Activated T-cell treated with anti-CD3 and anti-CD28 coated beads, Interleukin-2, amount 50 U/mL, for 1 hour (primary cell): ENCODE data around the gene TTLL3.
"Not testable (repeated sequence)": the region's sequence is repeated elsewhere in the genome, so short reads cannot be mapped to it uniquely, and the experiment has no call there.

Source experiments
- DNase-seq: peaks from one replicate; pipeline ENCODE4 v3.0.0-alpha.2; 2020

TTLL3 gene

DNA sequence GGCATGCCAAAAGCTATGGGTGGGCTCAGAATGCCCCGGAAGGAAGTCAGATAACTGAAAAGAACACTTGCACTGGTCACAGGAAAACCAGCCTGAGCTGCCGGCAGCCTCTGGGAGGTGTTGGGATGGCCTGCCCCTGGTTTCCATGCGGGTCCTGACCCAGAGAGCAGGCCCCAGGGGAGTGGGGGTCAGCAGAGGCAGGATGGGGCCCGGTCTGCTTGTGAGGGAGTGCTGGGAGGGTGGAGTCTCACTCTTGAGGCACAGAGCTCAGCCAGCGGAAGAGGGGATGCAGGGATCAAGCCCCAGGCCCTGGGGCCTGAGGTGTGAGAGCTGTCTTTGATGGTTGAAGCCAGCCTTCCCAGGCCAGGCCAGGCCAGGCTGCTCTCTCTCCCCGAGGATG, 36.2 kb downstream of the TTLL3 start:
- DNase-seq, result no peak

DNA sequence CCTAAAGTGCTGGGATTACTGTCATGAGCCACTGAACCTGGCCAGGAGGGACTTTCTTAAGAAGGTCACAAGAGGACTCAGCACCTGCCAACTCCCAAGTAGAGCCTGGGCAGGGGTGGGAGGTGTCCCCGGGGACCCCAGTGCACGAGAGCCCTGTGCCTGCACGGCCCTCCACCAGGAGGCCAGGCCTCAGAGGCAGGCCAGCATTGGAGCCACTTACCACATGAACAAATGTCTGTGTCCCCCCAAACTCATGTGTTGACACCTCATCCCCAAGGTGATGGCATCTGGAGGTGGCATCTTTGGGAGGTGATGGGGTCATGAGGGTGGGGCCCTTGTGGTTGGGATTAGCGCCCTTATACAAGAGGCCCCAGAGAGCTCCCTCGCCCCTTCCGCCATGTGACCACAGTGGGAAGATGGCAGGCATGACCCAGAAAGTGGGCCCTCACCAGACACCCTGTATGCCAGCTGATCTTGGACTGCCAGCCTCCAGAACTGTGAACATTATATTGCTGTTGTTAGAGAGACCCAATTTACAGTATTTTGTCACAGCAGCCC, 36.9 kb downstream of the TTLL3 start:
- DNase-seq, result no peak

DNA sequence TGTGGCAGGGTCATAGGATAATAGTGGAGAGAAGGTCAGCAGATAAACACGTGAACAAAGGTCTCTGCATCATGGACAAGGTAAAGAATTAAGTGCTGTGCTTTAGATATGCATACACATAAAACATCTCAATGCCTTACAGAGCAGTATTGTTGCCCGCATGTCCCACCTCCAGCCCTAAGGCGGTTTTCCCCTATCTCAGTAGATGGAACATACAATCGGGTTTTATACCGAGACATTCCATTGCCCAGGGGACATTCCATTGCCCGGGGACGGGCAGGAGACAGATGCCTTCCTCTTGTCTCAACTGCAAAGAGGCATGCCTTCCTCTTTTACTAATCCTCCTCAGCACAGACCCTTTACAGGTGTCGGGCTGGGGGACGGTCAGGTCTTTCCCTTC, 37.8 kb downstream of the TTLL3 start:
- DNase-seq, result not testable (repeated sequence)

DNA sequence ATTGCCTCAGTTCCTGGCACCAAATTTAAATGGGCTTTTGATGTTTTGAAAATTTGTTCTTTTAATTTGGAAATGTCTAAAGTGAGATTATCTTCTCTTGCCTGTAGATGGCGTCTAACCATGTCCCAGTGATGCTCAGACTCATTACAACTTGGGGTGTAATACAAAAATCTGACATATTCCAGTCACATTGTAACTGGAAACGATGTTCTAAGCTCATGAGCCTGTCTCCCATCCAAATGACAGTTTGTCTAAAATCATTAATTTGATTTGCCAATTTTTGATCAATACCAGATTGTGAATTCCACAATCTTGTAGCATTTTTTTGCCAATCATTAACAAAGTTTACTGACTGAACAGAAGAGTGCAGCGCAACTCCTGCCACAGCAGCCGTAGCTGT, 38.8 kb downstream of the TTLL3 start:
- DNase-seq, result not testable (repeated sequence)

DNA sequence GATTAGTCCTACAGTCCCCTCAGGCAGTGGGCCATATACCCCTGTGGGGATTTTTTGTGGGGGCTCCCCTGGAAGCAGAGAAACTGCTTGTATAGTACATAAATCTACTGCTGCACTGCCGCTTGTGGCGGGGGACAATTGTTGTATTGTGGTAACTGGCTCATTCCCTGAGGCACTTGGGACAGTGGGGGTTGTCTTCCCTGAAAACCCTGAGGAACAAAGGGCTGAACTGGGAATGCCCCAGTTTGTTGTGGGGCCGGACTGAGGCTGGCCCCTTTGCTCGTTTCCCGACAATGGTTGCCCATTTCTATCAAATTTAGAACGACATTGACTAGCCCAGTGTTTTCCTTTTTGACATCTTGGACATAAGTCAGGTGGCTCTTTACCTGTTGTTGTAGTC, 41.3 kb downstream of the TTLL3 start:
- DNase-seq, result not testable (repeated sequence)

DNA sequence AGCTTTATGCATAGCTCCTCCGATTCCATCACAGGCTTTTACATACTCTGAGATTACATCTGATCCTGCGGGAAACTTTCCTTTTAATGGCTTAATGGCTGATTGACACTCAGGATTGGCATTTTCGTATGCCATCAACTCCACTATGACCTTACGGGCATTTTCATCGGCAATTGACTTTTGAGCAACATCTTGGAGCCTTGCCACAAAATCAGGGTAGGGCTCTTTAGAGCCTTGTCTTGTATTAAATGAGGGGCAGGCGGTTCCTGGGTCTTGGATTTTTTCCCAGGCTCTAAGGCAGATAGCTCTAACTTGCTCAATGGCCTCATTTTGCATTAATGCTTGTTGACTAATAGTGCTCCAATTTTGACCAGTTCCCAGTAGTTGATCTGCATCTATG, 41.9 kb downstream of the TTLL3 start:
- DNase-seq, result not testable (repeated sequence)

DNA sequence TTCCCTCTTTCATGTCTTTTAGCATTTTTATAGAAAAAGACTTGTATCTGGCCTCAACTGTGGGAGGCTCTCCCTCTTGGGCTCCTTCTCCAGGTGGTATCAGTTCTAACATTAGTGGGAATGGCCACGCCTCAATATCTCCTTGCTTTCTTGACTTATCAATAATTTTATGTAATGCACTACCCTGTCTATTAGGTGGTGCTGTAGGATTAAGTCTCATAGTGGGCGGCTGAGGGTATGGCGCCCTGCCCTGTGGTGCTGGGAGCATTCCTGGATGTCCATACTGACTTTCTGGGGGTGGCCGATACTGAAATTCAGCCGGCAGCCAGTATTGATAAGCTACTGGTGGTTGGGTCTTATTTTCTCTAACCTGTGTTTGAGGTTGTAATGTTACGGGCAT, 42.5 kb downstream of the TTLL3 start:
- no peak for DNase-seq

DNA sequence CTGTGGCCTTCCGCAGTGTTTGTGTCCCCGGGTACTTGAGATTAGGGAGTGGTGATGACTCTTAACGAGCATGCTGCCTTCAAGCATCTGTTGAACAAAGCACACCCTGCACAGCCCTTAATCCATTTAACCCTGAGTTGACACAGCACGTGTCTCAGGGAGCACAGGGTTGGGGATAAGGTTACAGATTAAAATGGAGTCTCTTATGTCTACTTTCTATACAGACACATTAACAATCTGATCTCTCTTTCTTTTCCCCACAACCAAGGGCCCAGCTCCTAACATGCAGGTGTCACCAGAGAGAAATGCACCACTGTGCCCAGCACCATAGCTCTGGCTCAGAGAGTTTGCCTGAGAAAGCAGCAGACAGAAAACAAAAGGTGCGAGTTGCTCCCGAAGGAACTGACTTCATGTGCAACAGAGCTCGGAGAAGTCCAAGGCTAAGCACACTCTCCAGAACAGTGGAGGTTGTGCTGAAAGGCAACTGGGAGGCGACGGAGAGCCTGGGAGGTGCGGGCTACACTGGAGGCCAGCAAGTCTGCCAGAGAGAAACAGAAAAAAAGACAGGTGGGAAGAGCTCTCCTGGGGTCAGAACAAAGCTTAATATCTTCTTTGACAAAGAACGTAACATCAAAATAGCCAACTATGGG, 44.4 kb downstream of the TTLL3 start:
- DNase-seq, result not testable (repeated sequence)

DNA sequence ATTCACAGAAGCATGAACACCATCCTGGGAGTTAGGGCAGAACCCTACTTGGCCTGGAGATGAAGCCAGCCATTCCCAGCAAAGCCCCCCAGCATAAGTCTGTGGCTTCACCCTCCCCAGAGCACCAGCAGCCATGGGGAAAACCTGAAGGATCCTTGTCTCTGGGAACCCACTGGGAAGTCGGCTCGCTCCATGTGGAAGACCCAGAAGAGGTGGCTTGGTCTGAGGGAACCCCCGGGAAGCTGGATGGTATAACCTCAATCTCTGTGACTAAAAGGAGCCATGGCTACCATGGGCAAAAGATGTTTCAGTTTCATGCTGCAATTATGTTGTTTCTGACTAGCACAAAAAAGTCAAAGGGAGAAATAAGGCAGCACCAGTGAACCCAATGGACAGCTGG, 45.5 kb downstream of the TTLL3 start:
- DNase-seq, result no peak

DNA sequence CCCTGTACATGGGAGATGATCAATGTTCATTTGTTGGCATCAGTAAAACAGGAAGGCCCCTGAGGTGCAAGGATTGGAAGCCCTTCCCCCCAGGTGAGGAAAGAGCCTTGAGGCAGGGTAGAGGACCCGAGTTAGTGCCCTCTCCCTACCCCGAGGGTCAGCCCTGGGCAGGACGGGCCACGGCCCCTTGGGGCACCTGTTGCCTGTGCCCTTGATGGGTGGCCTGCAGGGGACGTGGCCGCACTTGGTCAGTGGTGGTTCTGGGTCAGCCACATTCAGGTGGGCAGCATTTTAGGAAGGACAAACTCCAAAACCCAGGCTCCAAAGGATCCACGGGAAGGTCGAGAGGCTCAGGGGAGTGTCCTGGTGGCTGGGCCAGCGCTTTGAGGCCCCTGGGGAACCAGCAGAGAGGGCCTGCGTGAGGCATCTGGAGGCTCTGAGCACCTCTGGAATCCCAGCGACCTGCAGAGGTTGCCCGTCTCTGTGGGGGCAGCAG, 49.5 kb downstream of the TTLL3 start:
- no peak for DNase-seq

DNA sequence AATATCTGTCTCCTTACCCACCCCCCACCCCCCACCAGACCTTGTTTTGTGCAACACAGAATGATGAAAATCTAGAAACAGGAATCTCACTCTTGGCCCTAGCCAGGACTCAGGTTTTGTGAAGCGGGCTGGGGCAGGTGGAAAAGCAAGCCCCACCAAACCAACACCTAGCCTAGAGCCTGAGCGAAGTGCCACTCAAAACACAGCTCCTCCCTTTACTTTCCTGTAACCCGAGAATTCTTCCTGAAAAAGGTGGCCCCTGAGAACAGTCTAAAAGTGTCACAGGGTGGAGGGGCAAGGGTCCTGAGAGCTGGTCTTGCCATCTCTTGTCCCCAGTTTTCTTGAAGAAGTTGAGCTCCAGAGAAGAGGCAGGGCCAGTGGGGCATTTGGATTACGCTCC, 51.1 kb downstream of the TTLL3 start:
- no peak for DNase-seq

DNA sequence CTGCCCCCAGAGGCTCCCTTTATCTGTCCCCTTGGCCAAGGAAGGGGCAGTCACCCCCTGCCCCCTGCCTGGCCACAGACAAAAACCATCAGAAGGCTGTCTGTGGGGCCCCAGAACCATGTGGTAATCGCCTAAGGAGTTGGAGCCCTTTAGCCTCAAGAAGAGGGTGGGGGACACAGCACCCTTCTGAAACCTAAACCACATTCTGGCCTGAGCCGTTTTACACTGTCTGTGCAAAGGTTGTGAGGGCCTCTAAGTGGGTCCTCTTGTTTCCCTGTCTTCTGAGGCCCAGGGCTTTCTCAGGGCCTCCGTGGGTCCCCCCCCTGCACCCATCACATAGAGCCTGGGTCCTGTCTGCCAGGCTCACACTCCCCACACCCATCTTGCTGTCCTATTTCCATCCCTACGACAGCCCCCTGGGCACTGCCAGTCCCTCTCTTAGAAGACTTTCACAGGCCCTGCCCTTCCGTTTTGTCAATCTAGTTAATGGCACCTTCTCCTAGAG, 51.6 kb downstream of the TTLL3 start:
- DNase-seq, result no peak

DNA sequence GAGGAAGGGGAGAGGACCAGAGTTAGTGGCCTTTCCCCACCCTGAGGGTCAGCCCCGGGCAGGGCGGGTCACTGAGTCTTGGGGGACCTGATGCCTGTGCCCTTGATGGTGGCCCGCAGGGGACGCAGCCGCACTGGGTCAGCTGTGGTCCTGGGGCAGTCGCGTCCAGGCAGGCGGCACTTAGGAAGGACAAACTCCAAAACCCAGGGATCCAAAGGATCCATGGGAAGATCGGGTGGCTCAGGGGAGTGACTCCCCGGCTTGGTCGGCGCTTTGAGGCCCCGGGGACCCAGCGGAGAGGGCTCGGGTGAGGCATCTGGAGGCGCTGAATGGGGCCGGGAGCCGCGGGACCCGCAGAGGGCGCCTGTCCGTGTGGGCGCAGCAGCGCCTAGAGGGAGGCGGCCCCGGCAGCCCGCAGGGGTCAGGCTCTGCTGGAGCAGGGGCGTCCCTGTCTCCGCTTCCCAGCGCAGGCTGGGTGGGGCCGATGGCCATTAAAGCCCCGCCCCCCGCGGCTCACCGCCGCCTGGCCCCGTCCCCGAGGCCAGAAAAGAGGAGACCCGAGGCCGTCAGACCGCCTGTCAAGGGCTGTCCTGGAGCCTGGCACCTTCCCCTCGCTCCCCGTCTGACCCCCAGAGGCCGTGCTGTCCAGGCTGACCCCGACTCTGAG, 52.5 kb downstream of the TTLL3 start:
- DNase-seq, result peak; percentile 50

DNA sequence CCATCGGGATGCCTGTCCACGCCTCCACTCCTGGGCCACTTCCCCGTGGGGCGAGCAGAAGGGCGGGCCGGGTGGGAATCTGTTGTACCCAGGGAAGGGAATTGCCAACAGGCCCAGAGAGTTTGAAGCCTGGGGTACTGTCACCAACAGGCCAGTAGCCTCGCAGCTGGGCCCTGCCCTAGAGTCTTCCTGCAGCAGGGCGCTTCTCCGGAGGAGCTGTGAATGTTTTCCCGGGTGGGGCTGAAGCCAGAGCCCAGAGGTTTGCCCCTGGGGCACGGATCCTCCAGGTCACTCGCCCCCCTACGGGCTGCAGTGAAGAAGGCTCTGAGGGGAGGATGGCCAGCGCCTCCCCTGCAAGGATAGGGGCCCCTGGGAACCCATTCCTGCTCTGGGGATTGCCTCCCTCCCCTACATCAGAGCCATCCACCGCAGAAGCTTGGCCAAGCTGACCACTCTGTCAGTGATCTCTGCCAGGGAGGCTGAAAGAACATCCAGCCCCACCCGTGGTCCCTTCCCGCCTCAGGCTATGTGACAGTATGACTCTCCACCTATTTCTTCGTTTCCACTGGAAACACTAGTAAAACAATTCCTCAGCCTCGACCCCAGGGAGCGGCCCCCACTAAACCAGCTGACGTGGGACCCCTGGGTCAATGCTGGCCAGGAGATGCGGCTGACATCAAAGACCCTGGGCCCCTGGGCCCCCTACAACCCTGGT, 53.2 kb downstream of the TTLL3 start:
- DNase-seq, result no peak

DNA sequence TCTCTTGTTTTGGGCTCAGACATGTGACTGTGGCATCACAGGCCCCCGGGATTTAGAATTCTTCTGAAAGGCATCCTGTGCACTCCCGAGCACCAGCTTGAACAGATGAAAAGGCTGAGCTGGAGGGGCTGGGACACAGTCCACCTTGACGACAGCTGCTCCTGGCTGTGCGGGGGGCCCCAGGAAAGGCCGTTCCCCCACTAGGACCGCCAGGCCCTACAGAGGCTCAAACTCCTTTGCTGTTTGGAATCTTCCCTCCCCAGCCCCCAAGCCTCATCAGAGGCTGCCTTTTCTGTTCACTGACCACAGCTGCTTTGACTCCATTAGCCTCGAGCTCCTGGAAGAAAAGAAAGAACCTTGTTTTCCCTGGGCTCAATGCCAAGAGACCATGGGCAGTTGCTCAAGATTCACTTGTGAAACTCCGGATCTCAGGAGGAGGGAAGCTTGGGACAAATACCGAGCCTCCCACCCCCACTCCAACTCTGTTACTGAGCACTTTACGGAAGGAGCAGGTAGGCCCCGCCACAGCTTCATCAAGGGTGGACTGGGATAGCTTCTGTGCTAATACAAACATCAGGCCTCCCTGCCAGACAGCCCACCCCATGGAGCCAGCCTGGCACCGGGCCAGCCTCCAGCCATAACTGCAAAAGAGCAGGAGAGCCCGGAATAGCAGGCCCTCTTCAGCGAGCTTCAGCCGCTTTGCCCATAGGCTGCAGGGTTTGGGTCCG, 54.3 kb downstream of the TTLL3 start:
- no peak for DNase-seq

DNA sequence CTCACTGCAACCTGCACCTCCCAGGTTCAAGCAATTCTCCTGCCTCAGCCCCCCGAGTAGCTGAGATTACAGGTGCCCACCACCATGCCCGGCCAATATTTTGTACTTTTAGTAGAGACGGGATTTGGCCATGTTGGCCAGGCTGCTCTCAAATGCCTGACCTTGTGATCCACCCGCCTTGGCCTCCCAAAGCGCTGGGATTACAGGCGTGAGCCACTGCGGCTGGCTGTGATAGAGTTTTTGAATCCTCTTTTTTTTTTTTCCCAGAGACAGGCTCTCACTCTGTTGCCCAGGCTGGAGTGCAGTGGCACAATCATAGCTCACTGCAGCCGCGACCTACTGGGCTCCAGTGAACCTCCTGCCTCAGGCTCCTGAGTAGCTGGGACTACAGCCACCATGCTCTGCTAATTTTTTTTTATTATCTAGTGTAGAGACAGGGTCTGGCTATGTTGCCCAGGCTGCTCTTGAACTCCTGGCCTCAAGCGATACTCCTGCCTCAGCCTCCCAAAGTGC, 55.1 kb downstream of the TTLL3 start:
- not testable (repeated sequence) for DNase-seq

DNA sequence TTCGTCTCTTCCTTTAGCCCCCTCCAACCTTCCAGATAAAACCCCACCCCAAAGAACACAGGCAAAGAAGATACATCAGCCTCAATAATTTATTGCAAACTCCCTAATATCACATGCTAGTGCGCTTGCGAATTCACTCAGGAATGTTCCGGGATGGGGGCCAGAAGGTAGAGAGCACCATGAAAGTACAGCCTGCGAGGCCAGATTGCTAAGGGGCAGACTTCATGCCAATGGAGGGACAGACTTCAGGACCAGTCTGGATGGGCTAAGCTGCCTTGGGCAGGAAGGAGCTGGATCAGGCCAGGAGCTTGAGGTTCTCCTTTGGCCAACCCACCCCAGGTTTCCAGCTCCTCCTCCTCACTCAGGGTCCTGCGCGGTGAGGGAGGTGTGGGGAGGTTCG, 56.6 kb downstream of the TTLL3 start:
- DNase-seq, result no peak

DNA sequence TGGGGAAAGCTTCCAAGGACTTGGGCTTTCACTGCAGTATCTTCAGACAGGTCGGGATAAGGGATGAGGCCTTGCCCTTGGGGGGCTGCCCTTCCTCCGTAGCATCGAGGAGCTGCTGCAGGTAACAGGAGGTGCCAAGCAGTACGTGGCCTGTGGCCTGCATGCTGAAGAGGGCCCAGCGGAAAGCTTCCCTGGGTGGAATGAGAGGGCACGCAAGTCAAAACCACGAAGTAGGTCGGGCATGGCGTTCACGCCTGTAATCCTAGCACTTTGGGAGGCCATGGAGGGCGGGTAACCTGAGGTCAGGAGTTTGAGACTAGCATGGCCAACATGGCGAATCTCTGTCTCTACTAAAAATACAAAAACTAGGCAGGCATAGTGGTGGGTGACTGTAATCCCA, 57.0 kb downstream of the TTLL3 start:
- DNase-seq, result no peak

DNA sequence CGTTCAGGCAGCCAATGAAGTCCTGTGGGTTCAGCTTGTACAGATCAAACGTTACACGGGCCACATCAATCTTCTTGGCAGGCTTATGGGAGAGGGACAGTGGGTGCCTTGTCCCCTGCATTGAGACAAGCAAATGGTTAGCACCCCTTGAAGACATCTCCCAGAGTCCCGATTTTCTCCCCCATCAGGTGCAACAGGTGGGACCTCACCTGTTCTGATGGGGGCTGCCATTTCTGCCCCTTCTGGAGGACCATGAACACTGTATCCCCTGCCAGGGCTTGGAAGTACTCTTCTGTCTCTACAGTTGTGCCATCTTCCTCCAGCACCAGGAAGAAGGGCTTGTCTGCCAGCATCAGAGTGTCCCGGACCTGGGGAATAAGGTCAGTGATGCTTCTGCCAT, 59.9 kb downstream of the TTLL3 start:
- no peak for DNase-seq

DNA sequence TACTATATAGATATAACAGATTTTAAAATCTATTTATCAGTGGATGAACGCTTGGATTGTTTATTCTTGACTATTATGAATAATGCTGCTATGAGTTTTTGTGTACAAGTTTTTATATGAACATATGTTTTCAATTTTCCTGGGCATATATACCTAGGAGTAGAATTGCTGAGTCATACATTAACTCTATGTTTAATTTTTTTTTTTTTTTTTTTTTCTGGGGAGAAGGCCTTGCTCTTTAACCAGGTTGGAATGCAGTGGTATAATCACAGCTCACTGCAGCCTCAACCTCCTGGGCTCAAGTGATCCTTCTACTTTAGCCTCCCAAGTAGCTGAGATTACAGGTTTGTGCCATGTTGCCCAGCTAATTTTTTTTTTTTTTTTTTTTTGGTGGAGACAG, 60.9 kb downstream of the TTLL3 start:
- no peak for DNase-seq

DNA sequence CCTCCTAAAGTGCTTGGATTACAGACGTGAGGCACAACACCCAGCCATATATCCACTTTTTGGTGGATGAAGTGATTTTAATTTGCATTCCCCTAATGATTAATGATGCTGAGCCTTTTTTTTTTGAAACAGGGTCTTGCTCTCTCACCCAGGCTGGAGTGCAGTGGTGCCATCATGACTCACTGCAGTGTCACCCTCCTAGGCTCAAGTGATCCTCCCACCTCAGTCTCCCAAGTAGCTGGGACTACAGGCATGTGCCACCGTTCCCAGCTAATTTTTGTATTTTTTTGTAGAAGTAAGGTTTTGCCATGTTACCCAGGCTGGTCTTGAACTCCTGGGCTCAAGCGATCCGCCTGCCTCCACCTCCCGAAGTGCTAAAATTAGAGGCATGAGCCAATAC, 62.0 kb downstream of the TTLL3 start:
- not testable (repeated sequence) for DNase-seq

DNA sequence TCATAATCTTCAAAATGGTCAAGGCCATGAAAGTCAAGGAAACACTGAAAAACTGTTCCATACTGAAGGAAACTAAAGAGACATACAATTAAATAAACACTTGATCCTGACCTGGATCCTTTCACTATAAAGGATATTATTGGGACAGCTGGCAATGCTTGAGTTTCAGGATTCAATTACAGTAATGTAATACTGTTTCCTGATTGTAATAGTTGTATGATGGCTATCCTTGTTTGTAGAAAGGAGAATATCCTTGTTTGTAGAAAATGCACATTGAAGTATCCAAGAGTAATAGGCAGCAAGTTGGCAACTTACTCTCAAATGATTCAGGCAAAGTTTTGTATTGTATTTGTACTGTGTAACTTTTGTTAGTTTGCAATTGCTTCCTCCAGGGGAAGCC, 65.4 kb downstream of the TTLL3 start:
- DNase-seq, result no peak

DNA sequence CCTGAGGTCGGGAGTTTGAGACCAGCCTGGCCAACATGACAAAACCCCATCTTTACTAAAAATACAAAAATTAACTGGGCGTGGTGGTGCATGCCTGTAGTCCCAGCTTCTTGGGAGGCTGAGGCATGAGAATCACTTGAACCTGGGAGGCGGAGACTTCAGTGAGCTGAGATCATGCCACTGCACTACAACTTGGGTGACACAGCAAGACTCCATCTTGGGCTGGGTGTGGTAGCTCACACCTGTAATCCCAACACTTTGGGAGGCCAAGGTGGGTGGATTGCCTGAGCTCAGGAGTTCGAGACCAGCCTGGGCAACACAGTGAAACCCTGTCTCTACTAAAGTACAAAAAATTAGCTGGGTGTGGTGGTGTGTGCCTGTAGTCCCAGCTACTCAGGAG, 66.2 kb downstream of the TTLL3 start:
- not testable (repeated sequence) for DNase-seq
